HepG2 (cell line): ENCODE results near the gene DDR2.

Experiments
- CTCF ChIP-seq: sonication (generic); formaldehyde crosslinking; IDR thresholded peaks from 2 replicates; pipeline ENCODE4 v1.5.0; 2020; ENCODE audit warnings: mild to moderate bottlenecking, missing genetic modification reagents, moderate library complexity
- KDM3A ChIP-seq: IDR thresholded peaks from 2 replicates; pipeline ENCODE4 v1.6.1; 2018; ENCODE audit warnings: low read depth, missing compliant biosample characterization
- MAZ ChIP-seq, 2 experiments: sonication (generic) in 1 of 2; formaldehyde crosslinking in 1 of 2; IDR thresholded peaks; 2 replicates each; pipeline versions ENCODE4 v1.5.0 to v1.6.1; 2012 to 2020; ENCODE audit warnings: low read depth in 2 of 2, mild to moderate bottlenecking in 2 of 2, borderline replicate concordance in 1 of 2, improper control_type of control experiment in 1 of 2, low read length in 1 of 2, missing genetic modification reagents in 1 of 2, moderate library complexity in 1 of 2
- ZFX ChIP-seq: sonication (generic); formaldehyde crosslinking; IDR thresholded peaks from 2 replicates; pipeline ENCODE4 v1.4.0; 2020; ENCODE audit warnings: mild to moderate bottlenecking, low read depth, missing genetic modification reagents, moderate library complexity
- ZNF251 ChIP-seq: sonication (generic); formaldehyde crosslinking; IDR thresholded peaks from 2 replicates; pipeline ENCODE4 v1.9.0; 2021; ENCODE audit warnings: mild to moderate bottlenecking, missing genetic modification reagents
- ZNF354B ChIP-seq: sonication (generic); formaldehyde crosslinking; IDR thresholded peaks from 2 replicates; pipeline ENCODE4 v1.8.0; 2022; ENCODE audit warnings: mild to moderate bottlenecking, missing genetic modification reagents

- no peak for TF ChIP-seq ZFX (CRISPR knock-in tag)
- TF ChIP-seq ZNF354B (CRISPR knock-in tag) = no peak
- no peak for TF ChIP-seq ZNF251 (CRISPR knock-in tag)
- TF ChIP-seq KDM3A = no peak
- no peak for TF ChIP-seq MAZ (IDR thresholded peaks at IDR 0.05; ENCODE audit: borderline replicate concordance, low read depth, low read length)
- TF ChIP-seq MAZ (CRISPR knock-in tag; IDR thresholded peaks at IDR 0.05; ENCODE audit: low read depth) = no peak
- TF ChIP-seq CTCF = no peak
Measured at GRCh38 chr1:162680419-162681121, 48.3 kb downstream of the DDR2 start.
